NK-92 (cell line): ENCODE measurements around the gene ARSI.

ENCODE experiments used
- DNase-seq: peaks from one replicate; lab custom pipeline; 2025; ENCODE audit not compliant: unreplicated experiment; lab: John Stamatoyannopoulos, UW

Gene ARSI

DNA sequence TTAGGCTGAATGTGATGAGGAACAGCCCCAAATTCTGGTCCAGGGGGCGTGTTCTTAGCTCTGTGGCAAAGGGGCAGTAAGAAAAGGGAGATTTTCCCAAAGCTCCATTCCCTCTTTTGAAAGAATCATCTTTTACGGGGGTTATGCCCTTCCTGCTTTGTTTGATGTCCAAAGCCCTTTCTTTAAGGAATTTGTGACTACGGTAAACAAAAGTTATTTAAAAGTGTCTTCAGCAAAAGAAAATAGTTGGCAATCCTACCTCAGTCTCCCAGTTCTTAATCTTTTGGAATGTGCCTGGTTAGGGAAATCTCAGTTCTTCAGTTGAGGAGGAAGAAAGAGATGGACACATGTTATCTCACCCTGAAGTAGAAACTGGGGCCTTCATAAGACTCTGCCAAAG lies 24.4 kb upstream of the ARSI start:
- DNase-seq: no peak

GRCh38 chr5:150326707-150327106 lies 24.0 kb upstream of the ARSI start:
- DNase-seq: no peak

DNA sequence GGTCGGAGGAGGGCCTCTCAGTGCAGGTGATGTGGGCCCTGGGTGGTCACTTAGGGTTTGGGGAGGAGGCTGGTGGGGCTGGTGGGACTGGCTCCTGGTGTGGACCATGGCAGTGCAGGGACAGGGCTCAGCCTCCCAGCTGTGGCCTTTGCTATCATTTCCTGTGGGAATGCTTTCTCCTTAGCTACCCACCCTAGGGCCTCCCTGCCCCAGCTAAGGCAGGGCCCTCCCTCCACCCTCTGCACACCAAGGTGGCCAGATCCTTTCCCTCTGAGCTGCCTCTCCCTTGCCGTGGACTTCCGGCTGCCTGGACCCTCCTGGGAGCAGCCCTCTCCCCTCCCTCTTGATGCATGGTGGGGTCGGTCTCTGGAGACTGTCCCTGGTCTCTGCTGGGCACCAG lies 22.7 kb upstream of the ARSI start:
- no peak for DNase-seq

- DNase-seq: no peak
Observed at GRCh38 chr5:150323819-150324218, 21.1 kb upstream of the ARSI start.

DNA sequence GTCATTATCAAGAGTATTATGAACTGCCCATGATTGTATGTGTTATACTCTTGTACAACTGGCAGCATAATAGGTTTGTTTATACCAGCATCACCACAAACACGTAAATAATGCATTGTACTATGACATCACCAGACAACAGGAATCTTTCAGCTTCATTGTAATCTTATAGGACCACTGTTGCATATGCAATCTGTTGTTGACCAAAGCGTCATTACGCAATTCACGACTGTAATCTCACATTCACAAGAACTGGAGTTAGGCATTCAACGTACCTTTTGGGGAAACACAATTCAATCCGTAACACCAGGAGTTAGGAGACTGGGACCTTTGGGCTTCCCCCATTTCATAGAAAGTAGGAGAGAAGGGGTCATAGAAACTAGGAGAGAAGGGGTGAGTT lies 20.4 kb upstream of the ARSI start:
- no peak for DNase-seq

DNA sequence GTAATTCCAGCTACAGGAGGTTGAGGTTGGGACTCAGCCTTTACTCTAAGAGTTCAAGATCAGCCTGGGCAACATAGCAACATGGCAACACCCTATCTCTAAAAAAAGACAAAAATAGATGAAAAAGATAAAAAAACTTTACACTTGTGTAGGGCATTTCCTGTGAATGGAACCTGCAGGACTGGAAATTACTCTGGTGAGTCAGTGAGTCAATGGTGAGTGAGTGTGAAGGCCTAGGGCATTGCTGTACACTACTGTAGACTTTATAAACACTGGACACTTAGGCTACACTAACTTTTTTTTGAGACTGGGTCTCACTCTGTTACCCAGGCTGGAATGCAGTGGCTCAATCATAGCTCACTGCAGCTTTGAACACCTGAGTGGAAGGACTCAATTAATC lies 19.5 kb upstream of the ARSI start:
- DNase-seq: no peak

GRCh38 chr5:150321784-150322183 lies 19.1 kb upstream of the ARSI start:
- DNase-seq: no peak

DNA sequence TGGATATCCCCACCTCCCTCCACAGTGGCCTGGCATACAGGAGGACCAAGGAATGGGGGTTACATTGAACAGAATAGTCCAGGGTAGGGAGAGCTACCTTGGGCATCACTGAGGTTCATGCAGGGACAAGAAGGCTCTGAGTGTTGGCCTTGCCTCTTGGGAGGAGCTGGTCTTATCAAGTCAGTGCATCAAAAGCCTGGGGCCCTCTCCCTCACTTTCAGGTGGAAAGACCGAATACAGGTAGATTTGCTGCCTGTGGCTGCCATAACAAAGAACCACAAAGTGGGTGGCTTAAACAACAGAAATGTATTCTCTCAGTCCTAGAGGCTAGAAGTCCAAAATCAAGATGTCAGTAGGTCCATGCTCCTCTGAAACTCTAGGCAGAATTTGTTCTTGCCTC lies 18.5 kb upstream of the ARSI start:
- no peak for DNase-seq

GRCh38 chr5:150320044-150320613 lies 17.4 kb upstream of the ARSI start:
- DNase-seq: no peak

DNA sequence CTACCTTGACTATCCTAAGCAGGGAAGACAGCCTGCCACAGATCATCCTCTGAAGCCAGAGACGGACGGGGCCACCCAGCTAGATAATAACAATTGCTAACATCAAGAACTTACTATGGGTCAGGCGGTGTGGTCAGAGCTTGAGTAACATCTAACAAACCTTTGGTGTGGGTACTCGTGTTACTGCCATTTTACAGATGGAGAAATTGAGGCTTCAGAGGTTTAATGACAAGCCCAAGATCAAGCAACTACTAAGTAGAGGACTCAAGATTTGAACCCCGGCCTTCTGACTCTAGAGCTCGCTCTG lies 16.7 kb upstream of the ARSI start:
- DNase-seq: no peak

DNA sequence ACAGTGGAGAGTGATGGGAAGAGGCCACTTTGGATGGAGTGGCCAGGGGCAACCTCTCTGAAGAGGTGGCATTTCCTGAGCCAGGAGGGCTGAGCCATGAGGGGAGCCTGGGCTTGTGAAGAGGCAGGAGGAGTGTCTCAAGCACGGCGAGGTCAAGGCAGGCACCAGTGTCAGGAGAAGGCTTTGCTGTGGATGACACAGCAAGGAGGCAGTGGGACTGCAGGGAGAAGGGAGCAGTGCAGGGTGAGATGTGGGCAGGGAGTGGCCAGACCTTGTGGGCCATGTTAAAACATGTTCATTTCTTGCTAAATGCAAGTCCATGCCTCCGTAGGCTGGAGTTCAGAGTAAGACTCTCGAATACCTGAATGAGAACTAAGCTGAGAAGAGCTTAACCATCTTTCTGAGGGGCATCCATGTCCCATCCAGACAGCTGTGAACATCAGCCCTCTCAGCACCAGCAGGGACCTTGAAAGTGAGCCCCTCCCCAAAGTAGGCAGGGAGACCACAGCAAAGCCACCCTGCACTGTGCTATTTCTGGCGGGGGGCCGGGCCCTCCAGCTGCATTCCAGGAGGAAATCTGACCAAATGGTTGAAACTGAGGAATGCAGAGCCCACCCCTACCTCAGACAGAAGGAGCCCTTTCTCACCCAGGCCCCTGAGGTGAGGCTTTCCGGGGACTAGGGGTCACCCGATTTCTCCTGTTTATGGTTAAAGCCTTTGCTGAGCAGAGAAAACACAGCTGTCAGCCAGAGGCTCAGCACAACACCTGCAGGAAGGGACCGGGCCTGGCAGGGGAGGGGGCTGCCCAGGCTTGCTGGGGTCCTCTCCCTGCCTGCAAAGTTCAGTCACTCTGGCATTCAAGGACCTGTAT lies 16.1 kb upstream of the ARSI start:
- no peak for DNase-seq

DNA sequence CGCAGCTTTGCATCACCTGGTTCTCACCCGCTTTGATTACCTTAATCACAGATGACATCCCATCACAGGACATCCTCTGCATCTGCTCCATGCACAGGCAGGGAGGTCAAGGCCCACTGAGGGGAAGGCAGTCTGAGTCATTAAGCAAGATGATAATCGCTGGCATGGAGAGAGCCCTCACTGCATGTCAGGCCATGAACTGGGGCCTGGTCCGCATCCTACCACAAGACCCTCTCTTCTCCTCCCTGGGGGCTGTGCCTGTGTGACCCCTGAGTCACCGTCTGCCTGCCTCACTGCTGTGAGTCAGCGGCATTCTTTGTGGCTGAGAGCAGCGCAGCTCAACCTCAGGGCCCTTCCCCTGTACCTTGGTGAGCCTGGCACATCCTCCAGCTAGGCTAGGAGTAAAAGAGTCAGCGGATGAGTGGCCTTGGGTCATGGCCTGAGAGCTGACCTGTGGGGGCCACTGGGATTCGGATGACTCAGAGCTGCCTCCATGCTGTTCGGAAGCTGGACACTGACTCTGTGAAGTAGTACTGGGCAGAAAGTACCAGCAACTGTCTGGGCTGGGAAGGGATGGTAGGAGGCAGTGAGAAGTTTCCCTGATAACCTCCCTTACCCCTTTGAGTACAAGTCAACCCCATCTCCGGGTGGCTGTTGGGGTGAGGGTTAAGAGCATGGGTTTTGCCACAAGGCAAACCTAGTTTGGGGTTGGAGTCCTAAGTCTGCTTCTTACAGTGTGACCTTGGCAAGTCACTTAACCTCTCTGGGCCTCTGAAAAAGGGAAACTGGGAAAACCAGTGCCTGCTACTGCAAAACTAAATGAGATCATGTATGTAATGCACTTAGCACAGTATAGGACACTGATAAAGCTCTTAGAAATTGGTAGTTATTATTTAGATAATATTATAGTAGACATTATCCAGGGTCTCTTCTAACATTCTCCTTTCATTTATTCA lies 14.6 kb upstream of the ARSI start:
- no peak for DNase-seq

- no peak for DNase-seq
Observed at GRCh38 chr5:150316320-150316719, 13.6 kb upstream of the ARSI start.

GRCh38 chr5:150315245-150315644 lies 12.5 kb upstream of the ARSI start:
- DNase-seq: no peak

- DNase-seq: no peak
Observed at GRCh38 chr5:150313921-150314716, 11.4 kb upstream of the ARSI start.

- DNase-seq: no peak
Observed at GRCh38 chr5:150313501-150313900, 10.8 kb upstream of the ARSI start.

GRCh38 chr5:150312518-150312917 lies 9.8 kb upstream of the ARSI start:
- no peak for DNase-seq

- DNase-seq: no peak
Observed at GRCh38 chr5:150311015-150311692, 8.4 kb upstream of the ARSI start.

- no peak for DNase-seq
Observed at GRCh38 chr5:150310246-150310645, 7.5 kb upstream of the ARSI start.

DNA sequence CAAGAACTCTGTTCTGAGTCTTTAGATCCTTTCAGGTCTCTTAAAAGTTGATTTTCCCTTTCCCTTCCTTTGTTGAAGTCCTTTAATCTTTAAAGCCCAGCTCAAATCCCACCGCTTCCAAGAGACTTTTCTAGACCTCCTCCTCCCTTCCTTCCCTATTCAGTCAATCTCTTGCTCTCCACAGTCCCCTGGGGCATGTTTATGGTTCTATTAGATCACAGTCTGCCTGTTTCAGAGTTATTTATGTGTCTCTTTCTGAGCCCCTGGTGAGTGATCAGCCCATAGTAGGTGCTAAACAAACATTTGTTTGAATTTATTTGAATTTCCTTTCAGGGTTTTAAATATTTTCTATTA lies 7.2 kb upstream of the ARSI start:
- no peak for DNase-seq
